Osteoblast (primary cell): ENCODE results near the gene RSL1D1. TPM values are rescaled to one million over a fixed set of nuclear protein-coding genes. Genes with fewer than 3 reads are reported as not detected.

Experiments used
- DNase-seq: peaks from one replicate; pipeline ENCODE4 v3.0.0; 2011; ENCODE audit warnings: low spot score, mixed read lengths; ENCODE audit not compliant: insufficient read length; ENCODE audit errors: missing footprints
- H2AFZ ChIP-seq: 2 replicates; pipeline ENCODE4 v1.6.0; 2011; ENCODE audit warnings: mild to moderate bottlenecking, low read length
- H3K27ac ChIP-seq: 2 replicates; pipeline ENCODE4 v1.5.1; 2011; ENCODE audit warnings: mild to moderate bottlenecking, low read depth, low read length, moderate library complexity
- H3K27me3 ChIP-seq: 2 replicates; pipeline ENCODE4 v1.6.0; 2012; ENCODE audit warnings: mild to moderate bottlenecking, control low read depth, inconsistent platforms, low read length, moderate library complexity; ENCODE audit not compliant: insufficient read depth
- H3K36me3 ChIP-seq: 2 replicates; pipeline ENCODE4 v1.5.1; 2011; ENCODE audit warnings: mild to moderate bottlenecking, low read length, control low read depth, moderate library complexity; ENCODE audit not compliant: insufficient read depth
- H3K4me1 ChIP-seq: 2 replicates; pipeline ENCODE4 v1.5.1; 2011; ENCODE audit warnings: mild to moderate bottlenecking, low read length, control low read depth, moderate library complexity; ENCODE audit not compliant: insufficient read depth
- H3K4me2 ChIP-seq: 2 replicates; pipeline ENCODE4 v1.6.0; 2011; ENCODE audit warnings: mild to moderate bottlenecking, low read length; ENCODE audit not compliant: insufficient read depth
- H3K4me3 ChIP-seq: fragments of 200-600 bp; sonication (generic); 3 replicates; pipeline ENCODE4 v1.5.1; 2012; ENCODE audit warnings: mild to moderate bottlenecking, low read length, inconsistent platforms; ENCODE audit not compliant: insufficient read depth
- H3K79me2 ChIP-seq: 2 replicates; pipeline ENCODE4 v1.6.0; 2012; ENCODE audit warnings: mild to moderate bottlenecking, low read length, control low read depth, inconsistent platforms; ENCODE audit not compliant: insufficient read depth
- H3K9me3 ChIP-seq: 2 replicates; pipeline ENCODE4 v1.5.1; 2011; ENCODE audit warnings: low read depth, low read length, control low read depth
- H4K20me1 ChIP-seq: 2 replicates; pipeline ENCODE4 v1.6.0; 2012; ENCODE audit warnings: mild to moderate bottlenecking, low read length, control low read depth; ENCODE audit not compliant: insufficient read depth
- CTCF ChIP-seq: IDR thresholded peaks from 2 replicates; pipeline ENCODE4 v1.5.1; 2011; ENCODE audit warnings: mild to moderate bottlenecking, low read depth, low read length, moderate library complexity; ENCODE audit errors: extremely low read depth
- total RNA-seq: library from RNA; depleted of rRNA; stranded (reverse); fragments of >200 nt; gene quantifications from 2 replicates; pipeline ENCODE4 v1.2.3, GENCODE V29; 2012

RSL1D1 gene
- total RNA-seq, 1 donor = 113 TPM

GRCh38 chr16:11784038-11784369, 67.3 kb downstream of the RSL1D1 start:
- no peak for TF ChIP-seq CTCF
- H4K20me1 ChIP-seq = peaks cover 2% of the 10 kb centered on the region
- no peaks in the 10 kb centered on the region for H3K9me3 ChIP-seq
- H3K4me3 ChIP-seq = peak overlapping the region; percentile 52
- H3K4me2 ChIP-seq = peak overlapping the region; percentile 79
- peaks cover 24% of the 10 kb centered on the region for H3K4me1 ChIP-seq
- peaks cover 88% of the 10 kb centered on the region for H3K79me2 ChIP-seq
- no peak overlapping the region for H2AFZ ChIP-seq
- H3K27me3 ChIP-seq = no peaks in the 10 kb centered on the region
- DNase-seq = no peak
- H3K36me3 ChIP-seq = peaks cover 15% of the 10 kb centered on the region
- H3K27ac ChIP-seq = peak overlapping the region; percentile 79

Other genes with a start within 250 kb of the RSL1D1 start
- 13.0 and 13.8 TPM in 2 replicates for gene SNN, start 183.1 kb downstream of the RSL1D1 start, total RNA-seq
- 26.1 and 28.3 TPM in 2 replicates for gene TXNDC11, start 108.7 kb downstream of the RSL1D1 start, total RNA-seq
- gene ZC3H7A, start 54.3 kb downstream of the RSL1D1 start, total RNA-seq = 39.8 and 45.7 TPM in 2 replicates
- gene GSPT1, start 64.4 kb upstream of the RSL1D1 start, total RNA-seq = 109 and 113 TPM in 2 replicates
- gene NPIPB2, start 90.5 kb upstream of the RSL1D1 start, total RNA-seq = 1.8 and 4.7 TPM in 2 replicates
- gene TNFRSF17, start 113.7 kb upstream of the RSL1D1 start, total RNA-seq = not detected in 2 replicates
- 30.8 and 34.5 TPM in 2 replicates for gene SNX29, start 125.2 kb upstream of the RSL1D1 start, total RNA-seq